ENCODE data around the gene ATL1. TPM values are rescaled to one million over a fixed set of nuclear protein-coding genes. Genes with fewer than 3 reads are reported as not detected.
A peak's percentile ranks its signal among the peaks of the same experiment; 100 is the strongest.
"Not testable (repeated sequence)": the region's sequence is repeated elsewhere in the genome, so short reads cannot be mapped to it uniquely, and the experiment has no call there.

The ATL1 gene
- total and polyA plus RNA-seq, 2 donors = 15.0 to 18.6 TPM

DNA sequence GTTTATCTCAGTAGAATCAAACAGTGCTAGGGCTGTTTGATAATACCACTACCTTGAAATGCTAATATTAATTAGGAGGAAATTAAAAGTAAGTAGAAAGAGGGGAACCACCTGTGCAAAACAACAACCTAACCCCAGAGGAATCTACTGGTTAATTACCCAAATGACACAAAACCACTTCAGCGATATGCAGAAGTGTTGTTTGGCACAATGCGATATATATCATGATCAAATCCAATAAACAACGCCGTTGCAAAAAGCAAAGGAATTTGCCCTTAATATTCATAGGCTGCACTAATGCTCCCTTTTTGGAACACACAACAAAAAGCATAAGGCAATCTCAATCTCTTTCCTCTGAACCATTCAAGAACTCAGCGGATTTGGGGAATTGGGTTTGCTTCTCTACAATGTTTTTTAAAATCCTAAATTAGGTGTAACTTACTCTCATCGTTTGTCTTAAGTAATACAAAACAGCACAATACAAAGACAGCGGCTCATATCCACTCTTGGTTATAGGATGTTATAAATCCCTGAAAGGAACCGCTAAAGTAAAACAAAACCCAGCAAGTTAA, 29.1 kb upstream of the ATL1 start:
- 23% methylated on average over 8 of the region's 8 CpGs for WGBS
- no peaks in the 10 kb centered on the region for H3K4me1 ChIP-seq (ENCODE audit: insufficient read depth)

GRCh38 chr14:50531595-50532501, 28.1 kb upstream of the ATL1 start:
- no peaks in the 10 kb centered on the region for H3K4me1 ChIP-seq (ENCODE audit: insufficient read depth)
- peak; percentile 5 for DNase-seq (ENCODE audit: extremely low spot score)
- no peaks in the 10 kb centered on the region for H3K36me3 ChIP-seq (ENCODE audit: insufficient read depth)
- peak overlapping the region; percentile 96 for H3K27ac ChIP-seq (ENCODE audit: low read depth)
- H3K4me3 ChIP-seq (ENCODE audit: low read depth, low read length) = peak overlapping the region; percentile 91
- under 1% methylated on average over 82 of the region's 82 CpGs for WGBS

More for the DNA sequence above, 29.1 kb upstream of the ATL1 start:
- Histone ChIP-seq H3K36me3 (ENCODE audit: insufficient read depth) (no peaks in the 10 kb centered on the region), H3K27ac (ENCODE audit: low read depth) (peak overlapping the region; percentile 30), H3K4me3 (ENCODE audit: low read depth, low read length) (peak overlapping the region; percentile 91)
- DNase-seq (ENCODE audit: extremely low spot score) = no peak

GRCh38 chr14:50532502-50533240, 27.3 kb upstream of the ATL1 start, which contains the start of gene MAP4K5:
Gene MAP4K5, minus strand, starts transcription at chr14:50532569. Its CDS starts 520 bp downstream, at chr14:50532049.
- Histone ChIP-seq H3K4me1 (ENCODE audit: insufficient read depth) (no peaks in the 10 kb centered on the region), H3K4me3 (ENCODE audit: low read depth, low read length) (peak within 1 kb of the TSS; percentile 91), H3K27ac (ENCODE audit: low read depth) (peak within 1 kb of the TSS; percentile 96), H3K36me3 (ENCODE audit: insufficient read depth) (no peaks in the 10 kb centered on the region)
- WGBS = under 1% methylated on average over 60 of the region's 60 CpGs
- peak; percentile 64 for DNase-seq (ENCODE audit: extremely low spot score)

GRCh38 chr14:50533241-50533705, 26.7 kb upstream of the ATL1 start:
- H3K4me3 ChIP-seq (ENCODE audit: low read depth, low read length) = peak overlapping the region; percentile 91
- whole genome bisulfite sequencing = 36% methylated on average over 5 of the region's 5 CpGs
- no peak overlapping the region for H3K27ac ChIP-seq (ENCODE audit: low read depth)

DNA sequence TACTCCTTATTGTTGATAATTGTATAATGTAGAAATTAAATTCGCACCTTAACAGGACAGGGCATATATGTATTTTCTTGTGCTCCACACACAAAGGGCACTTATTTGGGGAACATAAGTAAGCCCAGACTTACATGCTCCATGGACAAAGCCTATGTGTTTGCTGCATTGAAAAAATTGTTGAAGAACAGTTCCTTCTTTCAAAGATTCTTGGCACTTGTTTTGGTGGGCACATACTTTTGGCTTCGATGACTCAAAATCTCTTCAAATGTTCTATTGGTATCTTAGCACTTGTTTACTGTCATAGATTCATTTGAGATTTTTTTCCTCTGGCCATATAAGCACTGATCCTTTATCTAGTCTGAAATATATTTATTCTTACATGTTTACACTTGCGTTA, 26.1 kb upstream of the ATL1 start:
- no peaks in the 10 kb centered on the region for H3K36me3 ChIP-seq (ENCODE audit: insufficient read depth)
- no peak for DNase-seq (ENCODE audit: extremely low spot score)
- H3K27ac ChIP-seq (ENCODE audit: low read depth) = no peak overlapping the region
- H3K4me1 ChIP-seq (ENCODE audit: insufficient read depth) = no peaks in the 10 kb centered on the region
- 76% methylated on average over 3 of the region's 3 CpGs for WGBS
- H3K4me3 ChIP-seq (ENCODE audit: low read depth, low read length) = no peak overlapping the region

More at GRCh38 chr14:50533241-50533705, 26.7 kb upstream of the ATL1 start:
- no peak for DNase-seq (ENCODE audit: extremely low spot score)
- H3K36me3 ChIP-seq (ENCODE audit: insufficient read depth) = no peaks in the 10 kb centered on the region
- no peaks in the 10 kb centered on the region for H3K4me1 ChIP-seq (ENCODE audit: insufficient read depth)

GRCh38 chr14:50534416-50534815, 25.5 kb upstream of the ATL1 start:
- DNase-seq (ENCODE audit: extremely low spot score) = no peak
- WGBS = 76% methylated on average over 3 of the region's 3 CpGs
- Histone ChIP-seq H3K36me3 (ENCODE audit: insufficient read depth) (no peaks in the 10 kb centered on the region), H3K4me3 (ENCODE audit: low read depth, low read length) (no peak overlapping the region), H3K4me1 (ENCODE audit: insufficient read depth) (no peaks in the 10 kb centered on the region), H3K27ac (ENCODE audit: low read depth) (no peak overlapping the region)

DNA sequence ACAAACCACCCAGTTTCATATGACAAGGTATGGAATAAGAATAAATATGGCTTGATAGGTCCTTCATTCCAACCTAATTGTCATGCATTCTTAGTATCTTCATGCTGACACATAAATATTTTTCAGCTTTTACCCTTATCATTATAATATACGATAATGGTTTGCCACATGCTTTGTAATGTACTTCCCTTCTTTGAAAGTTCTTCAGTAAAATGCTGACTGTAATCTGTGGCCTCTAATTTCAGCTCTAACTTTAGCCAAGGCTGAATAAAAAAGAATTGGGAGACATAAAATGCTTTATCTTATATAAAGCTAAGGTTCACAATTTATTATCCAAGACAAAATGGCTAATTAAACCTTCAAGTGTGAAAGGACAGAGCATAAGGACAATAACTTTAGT, 24.9 kb upstream of the ATL1 start:
- 66% methylated on average over 1 of the region's 1 CpG for WGBS
- Histone ChIP-seq H3K4me3 (ENCODE audit: low read depth, low read length) (no peak overlapping the region), H3K4me1 (ENCODE audit: insufficient read depth) (no peaks in the 10 kb centered on the region), H3K27ac (ENCODE audit: low read depth) (no peak overlapping the region), H3K36me3 (ENCODE audit: insufficient read depth) (no peaks in the 10 kb centered on the region)
- DNase-seq (ENCODE audit: extremely low spot score) = no peak

DNA sequence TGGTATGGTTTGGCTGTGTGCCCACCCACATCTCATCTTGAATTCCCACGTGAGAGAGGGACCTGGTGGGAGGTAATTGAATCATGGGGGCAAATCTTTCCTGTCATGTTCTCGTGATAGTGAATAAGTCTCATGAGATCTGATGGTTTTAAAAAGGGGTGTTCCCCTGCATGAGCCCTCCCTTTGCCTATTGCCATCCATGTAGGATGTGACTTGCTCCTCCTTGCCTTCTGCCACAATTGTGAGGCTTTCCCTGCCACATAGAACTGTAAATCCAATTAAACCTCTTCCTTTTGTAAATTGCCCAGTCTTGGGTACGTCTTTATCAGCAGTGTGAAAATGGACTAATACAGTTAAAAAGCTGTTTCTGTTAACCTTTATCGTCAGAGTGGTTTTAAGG, 21.9 kb upstream of the ATL1 start:
- 62% methylated on average over 4 of the region's 4 CpGs for WGBS
- not testable (repeated sequence) for H3K4me3 ChIP-seq (ENCODE audit: low read depth, low read length); DNase-seq (ENCODE audit: extremely low spot score); H3K27ac ChIP-seq (ENCODE audit: low read depth); H3K4me1 ChIP-seq (ENCODE audit: insufficient read depth); H3K36me3 ChIP-seq (ENCODE audit: insufficient read depth)

DNA sequence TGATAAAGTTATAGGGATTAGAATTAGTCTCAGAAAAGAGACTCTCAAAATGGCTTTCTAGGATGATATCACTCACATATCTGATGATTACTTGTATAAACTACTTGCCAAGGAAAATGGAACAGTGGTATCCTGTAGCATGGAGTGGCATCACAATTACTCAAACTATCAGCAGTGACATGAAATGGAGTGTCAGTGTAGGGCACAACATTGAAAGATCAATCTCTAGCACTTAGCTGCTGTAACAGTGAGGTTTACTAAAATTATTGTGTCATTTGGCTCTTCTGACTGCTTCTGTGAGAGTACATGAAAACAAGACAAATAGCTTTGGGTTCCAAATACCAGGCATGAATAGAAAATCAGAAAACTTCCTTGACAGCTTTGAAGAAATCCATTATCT, 20.9 kb upstream of the ATL1 start:
- H3K4me3 ChIP-seq (ENCODE audit: low read depth, low read length) = no peak overlapping the region
- H3K27ac ChIP-seq (ENCODE audit: low read depth) = no peak overlapping the region
- H3K4me1 ChIP-seq (ENCODE audit: insufficient read depth) = no peaks in the 10 kb centered on the region
- DNase-seq (ENCODE audit: extremely low spot score) = no peak
- H3K36me3 ChIP-seq (ENCODE audit: insufficient read depth) = no peaks in the 10 kb centered on the region

- no peaks in the 10 kb centered on the region for H3K4me1 ChIP-seq (ENCODE audit: insufficient read depth)
- H3K36me3 ChIP-seq (ENCODE audit: insufficient read depth) = no peaks in the 10 kb centered on the region
- no peak overlapping the region for H3K4me3 ChIP-seq (ENCODE audit: low read depth, low read length)
- no peak overlapping the region for H3K27ac ChIP-seq (ENCODE audit: low read depth)
- DNase-seq (ENCODE audit: extremely low spot score) = no peak
- 63% methylated on average over 1 of the region's 1 CpG for WGBS
These were observed 18.8 kb upstream of the ATL1 start for GRCh38 chr14:50541159-50541567.

DNA sequence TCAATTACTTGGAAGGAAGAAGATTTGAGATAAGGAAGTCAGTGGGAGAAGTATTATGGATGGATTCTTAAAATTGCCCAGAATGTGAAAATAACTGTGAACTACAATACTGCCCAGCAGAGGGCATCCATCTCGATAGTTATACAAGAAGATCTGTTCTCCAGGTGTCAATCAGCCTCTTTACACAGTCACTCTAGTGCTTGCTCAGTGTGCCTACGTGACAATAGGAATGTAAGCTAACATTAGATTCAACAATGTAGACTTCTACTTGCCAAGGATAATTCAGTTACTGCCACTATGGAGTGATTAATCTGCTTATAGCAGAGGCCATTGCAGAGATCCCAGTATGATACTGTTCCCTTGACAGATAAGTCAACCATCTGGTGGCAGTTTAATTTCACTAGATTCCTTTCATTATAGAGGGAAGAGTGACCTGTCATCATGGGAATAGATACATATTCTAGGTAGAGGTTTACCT, 17.0 kb upstream of the ATL1 start:
- Histone ChIP-seq H3K36me3 (ENCODE audit: insufficient read depth) (no peaks in the 10 kb centered on the region), H3K4me3 (ENCODE audit: low read depth, low read length) (no peak overlapping the region), H3K27ac (ENCODE audit: low read depth) (no peak overlapping the region), H3K4me1 (ENCODE audit: insufficient read depth) (no peaks in the 10 kb centered on the region)
- no peak for DNase-seq (ENCODE audit: extremely low spot score)
- 13% methylated on average over 2 of the region's 2 CpGs for WGBS

- Histone ChIP-seq H3K27ac (ENCODE audit: low read depth) (no peak overlapping the region), H3K36me3 (ENCODE audit: insufficient read depth) (no peaks in the 10 kb centered on the region), H3K4me1 (ENCODE audit: insufficient read depth) (no peaks in the 10 kb centered on the region), H3K4me3 (ENCODE audit: low read depth, low read length) (no peak overlapping the region)
- DNase-seq (ENCODE audit: extremely low spot score) = no peak
- WGBS = 63% methylated on average over 3 of the region's 3 CpGs
These were observed 15.0 kb upstream of the ATL1 start for GRCh38 chr14:50544911-50545310.

DNA sequence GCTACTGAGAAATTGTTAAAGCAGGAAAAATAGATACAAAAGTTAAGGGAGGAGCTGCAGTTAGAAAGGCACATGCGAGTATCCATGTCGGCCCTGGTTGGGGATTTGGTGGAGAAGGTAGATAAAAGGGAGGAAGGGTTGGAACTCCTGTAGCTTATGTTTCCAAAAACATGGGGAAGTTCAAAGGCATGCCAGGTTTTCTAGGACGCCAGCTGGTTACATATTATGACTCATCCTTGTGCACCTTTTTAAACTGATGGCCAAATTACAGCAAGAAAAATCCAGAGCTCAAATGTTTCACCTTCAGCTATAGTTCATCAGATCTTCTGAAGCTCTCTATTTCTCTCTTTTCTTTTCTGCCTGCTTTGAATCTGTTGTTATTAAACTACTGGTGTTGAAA, 14.3 kb upstream of the ATL1 start:
- 60% methylated on average over 3 of the region's 3 CpGs for WGBS
- no peak for DNase-seq (ENCODE audit: extremely low spot score)
- no peak overlapping the region for H3K4me3 ChIP-seq (ENCODE audit: low read depth, low read length)
- H3K36me3 ChIP-seq (ENCODE audit: insufficient read depth) = no peaks in the 10 kb centered on the region
- H3K27ac ChIP-seq (ENCODE audit: low read depth) = no peak overlapping the region
- H3K4me1 ChIP-seq (ENCODE audit: insufficient read depth) = no peaks in the 10 kb centered on the region
